ENCODE data around the gene ALPL.
"Not testable (repeated sequence)": the region's sequence is repeated elsewhere in the genome, so short reads cannot be mapped to it uniquely, and the experiment has no call there.

ALPL gene

GRCh38 chr1:21559788-21560567 lies 50.8 kb downstream of the ALPL start:
- DNase-seq (ENCODE audit: low spot score), result peak; percentile 37

- DNase-seq (ENCODE audit: low spot score), result no peak
Measured at GRCh38 chr1:21560916-21561638, 51.9 kb downstream of the ALPL start.

- no peak for DNase-seq (ENCODE audit: low spot score)
Measured at GRCh38 chr1:21562896-21563295, 53.7 kb downstream of the ALPL start.

- no peak for DNase-seq (ENCODE audit: low spot score)
Measured at GRCh38 chr1:21563971-21564370, 54.7 kb downstream of the ALPL start.

- DNase-seq (ENCODE audit: low spot score), result peak; percentile 44
Measured at GRCh38 chr1:21564521-21565095, 55.4 kb downstream of the ALPL start.

GRCh38 chr1:21565285-21565684 lies 56.1 kb downstream of the ALPL start:
- DNase-seq (ENCODE audit: low spot score), result no peak

GRCh38 chr1:21566361-21566760 lies 57.1 kb downstream of the ALPL start:
- not testable (repeated sequence) for DNase-seq (ENCODE audit: low spot score)

GRCh38 chr1:21567241-21568005 lies 58.2 kb downstream of the ALPL start:
- DNase-seq (ENCODE audit: low spot score), result no peak

- peak; percentile 37 for DNase-seq (ENCODE audit: low spot score)
Measured at GRCh38 chr1:21568006-21568746, 59.0 kb downstream of the ALPL start.

- DNase-seq (ENCODE audit: low spot score), result no peak
Measured at GRCh38 chr1:21568809-21569385, 59.7 kb downstream of the ALPL start.

- DNase-seq (ENCODE audit: low spot score), result no peak
Measured at GRCh38 chr1:21569820-21570527, 60.8 kb downstream of the ALPL start.

GRCh38 chr1:21570528-21570875 lies 61.3 kb downstream of the ALPL start:
- DNase-seq (ENCODE audit: low spot score), result no peak

- no peak for DNase-seq (ENCODE audit: low spot score)
Measured at GRCh38 chr1:21570885-21571284, 61.7 kb downstream of the ALPL start.

- DNase-seq (ENCODE audit: low spot score), result no peak
Measured at GRCh38 chr1:21572221-21572620, 63.0 kb downstream of the ALPL start.

GRCh38 chr1:21572735-21573277 lies 63.6 kb downstream of the ALPL start:
- no peak for DNase-seq (ENCODE audit: low spot score)

- no peak for DNase-seq (ENCODE audit: low spot score)
Measured at GRCh38 chr1:21573475-21573874, 64.3 kb downstream of the ALPL start.

- peak; percentile 77 for DNase-seq (ENCODE audit: low spot score)
Measured at GRCh38 chr1:21573971-21574465, 64.8 kb downstream of the ALPL start.

GRCh38 chr1:21574466-21575151 lies 65.4 kb downstream of the ALPL start:
- no peak for DNase-seq (ENCODE audit: low spot score)

- DNase-seq (ENCODE audit: low spot score), result no peak
Measured at GRCh38 chr1:21575351-21575942, 66.2 kb downstream of the ALPL start.

Measured in kidney tubule cell (primary cell).